Ovary (tissue), 10 donors: ENCODE measurements around the gene NSFL1C. TPM values are rescaled to one million over a fixed set of nuclear protein-coding genes. Genes with fewer than 3 reads are reported as not detected.

Experiments used
- DNase-seq, 5 donors: peaks; one replicate each; pipeline ENCODE4 v3.0.0-alpha.2; 2019 to 2020
- H3K27ac ChIP-seq, 2 donors: fragments of 200-600 bp; one replicate each; pipeline versions ENCODE4 v1.5.1 to v1.8.0; 2019 to 2022
- H3K27me3 ChIP-seq: fragments of 200-600 bp; one replicate; pipeline ENCODE4 v1.8.0; 2022
- H3K36me3 ChIP-seq: fragments of 200-600 bp; sonication (generic); one replicate; pipeline ENCODE4 v1.5.1; 2019
- H3K4me1 ChIP-seq: one replicate; pipeline ENCODE4 v1.8.1; 2013; ENCODE audit warnings: mild to moderate bottlenecking, moderate library complexity; ENCODE audit not compliant: insufficient read depth
- H3K4me3 ChIP-seq: fragments of 200-600 bp; sonication (generic); one replicate; pipeline ENCODE4 v1.5.1; 2017
- H3K9me3 ChIP-seq, 2 donors: fragments of 200-600 bp in 1 of 2; sonication (generic) in 1 of 2; one replicate each; pipeline versions ENCODE4 v1.5.1 to v1.8.1; 2013 to 2019; ENCODE audit warnings: mild to moderate bottlenecking in 1 of 2, moderate library complexity in 1 of 2
- CTCF ChIP-seq, 3 donors: fragments of 450-650 bp in 2 of 3; fragments of 200-600 bp in 1 of 3; IDR thresholded peaks; one replicate each; pipeline versions ENCODE4 v1.5.1 to v1.8.0; 2016 to 2022; ENCODE audit warnings: antibody characterized with exemption in 3 of 3, mild to moderate bottlenecking in 1 of 3
- EP300 ChIP-seq: sonication (generic); formaldehyde crosslinking; IDR thresholded peaks from one replicate; pipeline ENCODE4 v1.6.1; 2017; ENCODE audit warnings: antibody characterized with exemption
- POLR2A ChIP-seq: fragments of 450-650 bp; IDR thresholded peaks from one replicate; pipeline ENCODE4 v1.6.1; 2017; ENCODE audit warnings: antibody characterized with exemption, mild to moderate bottlenecking, moderate library complexity
- WGBS, 3 donors: extraction: QIAGEN DNeasy Blood & Tissue Kit in 1 of 3; methylation state at CpG; one replicate each; pipeline versions ENCODE4 v1.1.5 to v1.1.7; 2013 to 2017; 5-methylcytosine and 5-hydroxymethylcytosine counted together
- intact Hi-C, 4 donors: fragments of 100-400 bp; cut with DNase I; formaldehyde crosslinking; loops; one replicate each; pipeline versions ENCODE4 v1.11.0 to v1.15.1; 2022 to 2023
- long read RNA-seq, 3 donors: library from polyadenylated mRNA in 2 of 3; unstranded in 2 of 3; transcript quantifications; one replicate each; pipeline ENCODE4 v2.0.0 and lab custom pipeline, GENCODE V29; 2021 to 2026
- polyA plus RNA-seq, 2 donors: library from polyadenylated mRNA; stranded (reverse); fragments of 200-250 nt in 1 of 2; fragments of 350-450 nt in 1 of 2; fragmentation: Illumina TruSeq in 1 of 2; extraction: RNeasy Lipid Tissue Mini Kit (QIAGEN cat#74804) in 1 of 2; gene quantifications; one replicate each; pipeline ENCODE4 v1.2.3, GENCODE V29; 2013 to 2014
- total RNA-seq, 7 donors: library from RNA; depleted of rRNA in 2 of 7; stranded (reverse); fragments of >200 nt in 2 of 7; fragmentation: NEBNext Ultra II Directional in 3 of 7; extraction: Animal tissue kit (Norgen Biotek cat#: 25700) in 3 of 7; gene quantifications; one replicate each; pipeline versions ENCODE4 v1.1.0 to v1.2.4, GENCODE V29; 2016 to 2023
- donor health status: DM: no; HTN: no; CAD: no; lungs with moderate emphysema.
- donor health status: DM: no; HTN: no; CAD: no.
- donor health status: Bipolar disorder and iron deficiency.
- donor health status: DM: yes; HTN: yes; CAD: no.
- donor health status: DM: no; HTN: no; CAD: no.
- donor health status: DM: yes; HTN: yes; CAD: no.

NSFL1C gene
- total RNA-seq, result 10 to 100 TPM; 23.4 to 79.6 (median 63.2) TPM
- 100 to 1,000 TPM in 1 of 2 donors, 10 to 100 TPM in 1; 45.6 to 105 TPM for polyA plus RNA-seq
- long read RNA-seq, donor 1, transcript NSFL1C-201 (9 exons, 3,568 nt), result major isoform, 295 of 382 reads
- long read RNA-seq, donor 1, transcript NSFL1C-203 (9 exons, 1,446 nt), result minor isoform, 6 of 382 reads
- long read RNA-seq, donor 1, transcript NSFL1C-213 (8 exons, 2,588 nt), result minor isoform, 6 of 382 reads
- long read RNA-seq, donor 1, partial matches to known transcripts, result 6 of 382 reads
- long read RNA-seq, donor 1, other reads (novel, unspliced or antisense), result 61 of 382 reads
- long read RNA-seq, donor 2, transcript NSFL1C-201 (9 exons, 3,568 nt), result major isoform, 49 of 109 reads
- long read RNA-seq, donor 2, partial matches to known transcripts, result 44 of 109 reads
- long read RNA-seq, donor 2, other reads (novel, unspliced or antisense), result 10 of 109 reads
- long read RNA-seq, donor 3, transcript NSFL1C-201 (9 exons, 3,568 nt), result major isoform, 89 of 106 reads
- long read RNA-seq, donor 3, partial matches to known transcripts, result 6 of 106 reads
- long read RNA-seq, donor 3, other reads (novel, unspliced or antisense), result 10 of 106 reads

DNA sequence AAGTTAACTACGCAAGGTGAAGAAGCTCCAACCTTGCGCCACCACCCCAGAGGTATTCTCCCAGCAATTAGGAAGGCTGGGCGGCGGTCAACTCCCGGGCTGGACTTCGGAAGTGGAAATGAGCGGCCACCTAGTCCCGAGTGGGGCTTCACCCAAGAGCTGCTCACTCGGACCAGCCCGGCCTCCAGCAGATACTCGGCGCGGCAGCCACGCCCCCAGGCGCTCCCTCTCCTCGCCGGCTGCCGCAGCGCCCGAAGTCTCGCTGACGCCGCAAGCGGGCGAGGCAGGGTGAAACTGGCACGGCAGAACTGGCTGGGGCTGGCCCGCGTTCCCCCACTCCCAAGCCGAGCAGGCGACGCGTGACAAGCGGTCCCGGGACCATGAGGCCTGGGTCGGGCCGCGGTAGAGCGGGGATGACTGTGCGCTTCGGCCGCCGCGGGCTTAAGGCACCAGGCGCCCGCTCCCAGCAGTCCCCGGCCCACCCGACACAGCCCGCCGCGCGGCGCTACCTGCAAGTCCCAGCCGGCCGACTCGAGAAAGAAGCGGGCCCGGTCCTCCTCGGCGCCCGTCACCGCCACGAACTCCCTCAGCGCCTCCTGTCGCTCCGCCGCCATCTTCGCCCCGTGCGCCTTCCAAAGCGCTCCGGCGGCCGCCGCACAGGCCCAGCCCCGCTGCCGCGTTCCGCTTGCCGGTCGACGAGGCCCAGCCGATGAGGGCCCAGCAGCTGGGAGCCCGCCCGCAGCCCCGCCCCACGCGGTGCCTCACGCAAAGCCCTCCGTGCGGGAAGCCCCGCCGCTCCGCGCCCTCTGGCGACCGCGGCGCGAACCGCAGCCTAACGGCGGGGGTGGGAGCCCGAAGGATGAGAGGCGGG, at the start of gene NSFL1C:
NSFL1C (minus strand) TSS at position 639 of the 871 bp plus-strand sequence; CDS start at position 614, 25 bp downstream.
- H3K36me3 ChIP-seq, result no peaks in the 10 kb centered on the region
- H3K27ac ChIP-seq, result peak within 1 kb of the TSS; percentile 16 to 69
- peak; percentile 93 to 97 (median 96) for DNase-seq
- intact Hi-C loops, result loop anchor here in 2 of 4 donors (5.0 kb wide), 3 partner anchors 74 to 349 kb away; partner anchors contain the start of genes FKBP1A (in 1 of the 2) and PSMF1 (in 1 of the 2)
- H3K9me3 ChIP-seq, result no peaks in the 10 kb centered on the region
- H3K4me3 ChIP-seq, result peak within 1 kb of the TSS; percentile 86
- H3K4me1 ChIP-seq, result peaks cover 10% of the 10 kb centered on the region
- 0 to 1% (median 0%) methylated on average over 51 to 104 of the region's 104 CpGs for WGBS, 3 donors
- TF ChIP-seq CTCF (IDR thresholded peaks at IDR 0.05) (peak; percentile 96 to 99 (median 98)), POLR2A (peak; percentile 71), EP300 (no peak)
- H3K27me3 ChIP-seq, result no peaks in the 10 kb centered on the region

DNA sequence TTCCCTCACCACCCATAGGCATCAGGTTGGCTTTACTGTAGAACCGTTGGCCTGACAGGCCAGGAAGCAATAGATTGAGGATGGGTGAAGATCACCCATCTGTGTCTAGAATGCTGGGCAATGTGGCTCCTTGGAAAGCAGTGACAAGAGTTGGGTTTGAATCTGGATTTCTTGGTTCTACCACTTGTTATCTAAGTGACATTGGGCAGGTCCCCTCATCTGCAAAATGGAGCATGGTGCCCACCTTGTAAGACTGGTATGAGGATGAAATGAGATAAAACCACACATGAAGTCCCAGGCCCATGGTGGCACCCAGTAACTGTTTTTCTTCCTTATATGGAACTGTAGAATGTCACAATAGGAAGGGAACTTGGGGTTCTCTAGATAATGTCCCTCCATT, 47.2 kb upstream of the NSFL1C start:
- intact Hi-C loops, result no loop called here
- Histone ChIP-seq H3K4me3 (no peak overlapping the region), H3K27ac (no peak overlapping the region), H3K9me3 (no peaks in the 10 kb centered on the region), H3K27me3 (no peaks in the 10 kb centered on the region), H3K36me3 (no peaks in the 10 kb centered on the region), H3K4me1 (no peaks in the 10 kb centered on the region)
- TF ChIP-seq EP300, result no peak
- no peak for TF ChIP-seq POLR2A
- TF ChIP-seq CTCF (IDR thresholded peaks at IDR 0.05), result no peak
- WGBS, 3 donors, result 53 to 88% (median 54%) methylated on average over 1 of the region's 1 CpG
- DNase-seq, result no peak

- H3K27ac ChIP-seq, result no peak overlapping the region
- no peaks in the 10 kb centered on the region for H3K9me3 ChIP-seq
- WGBS, 3 donors, result 35 to 44% (median 37%) methylated on average over 9 of the region's 9 CpGs
- no peak for DNase-seq
- no peak overlapping the region for H3K4me3 ChIP-seq
- H3K36me3 ChIP-seq, result no peaks in the 10 kb centered on the region
- H3K27me3 ChIP-seq, result no peaks in the 10 kb centered on the region
- H3K4me1 ChIP-seq, result no peaks in the 10 kb centered on the region
- intact Hi-C loops, result no loop called here
- no peak for TF ChIP-seq CTCF (IDR thresholded peaks at IDR 0.05)
- TF ChIP-seq POLR2A, result no peak
- TF ChIP-seq EP300, result no peak
Observed at GRCh38 chr20:1509237-1509636, 42.6 kb upstream of the NSFL1C start.

DNA sequence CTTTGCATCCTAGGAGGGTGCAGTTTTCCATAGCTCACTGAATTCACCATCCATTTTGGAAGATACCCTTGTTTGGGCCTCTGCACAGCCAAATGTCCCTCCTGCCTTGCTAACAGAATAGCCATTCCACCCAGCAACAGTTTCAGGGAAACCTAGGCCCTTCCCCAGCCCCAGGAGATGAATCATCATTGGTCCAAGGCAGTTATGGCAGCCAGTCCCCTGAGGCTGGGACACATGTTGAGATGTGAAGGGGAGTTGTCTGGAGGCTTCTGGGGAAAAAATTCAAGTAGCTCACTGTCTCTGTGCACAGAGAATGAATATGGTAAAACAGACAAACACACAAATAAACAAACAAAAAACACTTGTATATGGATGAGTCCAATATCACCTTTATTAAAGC, 41.9 kb upstream of the NSFL1C start:
- intact Hi-C loops, result no loop called here
- no peak for DNase-seq
- Histone ChIP-seq H3K36me3 (no peaks in the 10 kb centered on the region), H3K27me3 (no peaks in the 10 kb centered on the region), H3K4me1 (no peaks in the 10 kb centered on the region), H3K4me3 (no peak overlapping the region), H3K27ac (no peak overlapping the region), H3K9me3 (no peaks in the 10 kb centered on the region)
- no peak for TF ChIP-seq POLR2A
- TF ChIP-seq EP300, result no peak
- no peak for TF ChIP-seq CTCF (IDR thresholded peaks at IDR 0.05)
